HG03469 (cell line): ENCODE results near the gene FAM72C.
A peak's percentile ranks its signal among the peaks of the same experiment; 100 is the strongest.
"Not testable (repeated sequence)": the region's sequence is repeated elsewhere in the genome, so short reads cannot be mapped to it uniquely, and the experiment has no call there.

Experiments used
- ATAC-seq: cut with Tn5 transposase; IDR thresholded peaks from one replicate; pipeline ENCODE4 v1.9.1; 2021; ENCODE audit warnings: mild to moderate bottlenecking, moderate library complexity, moderate number of reproducible peaks; ENCODE audit not compliant: unreplicated experiment

Gene FAM72C

GRCh38 chr1:143971924-143972700, at the start of gene FAM72C:
Gene FAM72C (minus strand): TSS chr1:143971986. CDS start chr1:143971141, 845 bp downstream.
- ATAC-seq, result peak; percentile 81

GRCh38 chr1:144020001-144020738, 48.4 kb upstream of the FAM72C start:
- ATAC-seq, result not testable (repeated sequence)

GRCh38 chr1:144019101-144019500, 47.3 kb upstream of the FAM72C start:
- ATAC-seq, result not testable (repeated sequence)

GRCh38 chr1:144015180-144015966, 43.6 kb upstream of the FAM72C start:
- not testable (repeated sequence) for ATAC-seq

- ATAC-seq, result not testable (repeated sequence)
Measured at GRCh38 chr1:144014528-144014927, 42.7 kb upstream of the FAM72C start.

GRCh38 chr1:144014121-144014520, 42.3 kb upstream of the FAM72C start:
- ATAC-seq, result not testable (repeated sequence)

GRCh38 chr1:144012168-144012733, 40.5 kb upstream of the FAM72C start:
- ATAC-seq, result peak; percentile 99

GRCh38 chr1:144009410-144009809, 37.6 kb upstream of the FAM72C start:
- ATAC-seq, result peak; percentile 37

GRCh38 chr1:144004259-144004658, 32.5 kb upstream of the FAM72C start:
- ATAC-seq, result not testable (repeated sequence)

- not testable (repeated sequence) for ATAC-seq
Measured at GRCh38 chr1:144003306-144004029, 31.7 kb upstream of the FAM72C start.

- ATAC-seq, result not testable (repeated sequence)
Measured at GRCh38 chr1:144002141-144002881, 30.5 kb upstream of the FAM72C start.

- not testable (repeated sequence) for ATAC-seq
Measured at GRCh38 chr1:144001077-144001476, 29.3 kb upstream of the FAM72C start.

GRCh38 chr1:143996020-143996419, 24.2 kb upstream of the FAM72C start:
- not testable (repeated sequence) for ATAC-seq

- not testable (repeated sequence) for ATAC-seq
Measured at GRCh38 chr1:143993301-143993907, 21.6 kb upstream of the FAM72C start.

GRCh38 chr1:143990699-143991098, 18.9 kb upstream of the FAM72C start:
- not testable (repeated sequence) for ATAC-seq

- not testable (repeated sequence) for ATAC-seq
Measured at GRCh38 chr1:143989719-143990118, 17.9 kb upstream of the FAM72C start.

GRCh38 chr1:143989427-143989712, 17.6 kb upstream of the FAM72C start:
- ATAC-seq, result not testable (repeated sequence)

GRCh38 chr1:143988602-143989426, 17.0 kb upstream of the FAM72C start:
- not testable (repeated sequence) for ATAC-seq
